Small intestine (tissue), 7 donors: ENCODE data around the gene USP27X. TPM values are rescaled to one million over a fixed set of nuclear protein-coding genes. Genes with fewer than 3 reads are reported as not detected.

ENCODE experiments used
- DNase-seq, 2 donors: peaks; one replicate each; pipeline versions ENCODE4 v3.0.0 to v3.0.0-alpha.2; 2013
- FAIRE-seq: peaks from 2 replicates; lab custom pipeline; 2012; peaks lifted over from hg19 to GRCh38; lab: Jason Lieb, UNC
- H3K27ac ChIP-seq, 3 donors: one replicate each; pipeline ENCODE4 v1.5.1; 2013; ENCODE audit warnings: low read length in 2 of 3, mild to moderate bottlenecking in 2 of 3, control low read depth in 1 of 3, inconsistent platforms in 1 of 3, low read depth in 1 of 3, moderate library complexity in 1 of 3
- H3K27me3 ChIP-seq, 3 donors: one replicate each; pipeline ENCODE4 v1.6.1; 2013; ENCODE audit warnings: low read length in 3 of 3, inconsistent platforms in 1 of 3; ENCODE audit not compliant: control insufficient read depth in 3 of 3, insufficient read depth in 3 of 3
- H3K36me3 ChIP-seq, 3 donors: one replicate each; pipeline ENCODE4 v1.6.1; 2013; ENCODE audit warnings: low read length in 3 of 3, inconsistent platforms in 1 of 3, low read depth in 1 of 3, mild to moderate bottlenecking in 1 of 3, moderate library complexity in 1 of 3; ENCODE audit not compliant: control insufficient read depth in 3 of 3, insufficient read depth in 2 of 3
- H3K4me1 ChIP-seq, 3 donors: one replicate each; pipeline ENCODE4 v1.6.1; 2013; ENCODE audit warnings: low read length in 2 of 3, inconsistent platforms in 1 of 3, low read depth in 1 of 3, mild to moderate bottlenecking in 1 of 3, moderate library complexity in 1 of 3; ENCODE audit not compliant: control insufficient read depth in 3 of 3, insufficient read depth in 2 of 3
- H3K4me3 ChIP-seq, 3 donors: one replicate each; pipeline ENCODE4 v1.5.1; 2013; ENCODE audit warnings: low read length in 3 of 3, control low read depth in 1 of 3, inconsistent platforms in 1 of 3, low read depth in 1 of 3, mild to moderate bottlenecking in 1 of 3, moderate library complexity in 1 of 3
- H3K9me3 ChIP-seq, 2 donors: one replicate each; pipeline ENCODE4 v1.6.1; 2013; ENCODE audit warnings: low read depth in 1 of 2, low read length in 1 of 2; ENCODE audit not compliant: control insufficient read depth in 2 of 2, insufficient read depth in 1 of 2
- WGBS, 3 donors: extraction: QIAGEN DNeasy Blood & Tissue Kit; methylation state at CpG; one replicate each; pipeline ENCODE4 v1.1.7; 2013; 5-methylcytosine and 5-hydroxymethylcytosine counted together
- polyA plus RNA-seq, 4 donors: library from polyadenylated mRNA; stranded (reverse) in 3 of 4; unstranded in 1 of 4; fragments of 200-250 nt in 3 of 4; fragments of 120-200 nt in 1 of 4; gene quantifications; one replicate each; pipeline versions ENCODE4 v1.2.1 to v1.2.3, GENCODE V29; 2013
- donor health status: healthy with polysubstance abuse.
- donor health status: control.
- donor health status: control.
- donor health status: Bipolar disorder and iron deficiency.
- donor health status: healthy.

USP27X gene
- polyA plus RNA-seq, 4 donors = 0.45 to 7.1 (median 1.5) TPM

DNA sequence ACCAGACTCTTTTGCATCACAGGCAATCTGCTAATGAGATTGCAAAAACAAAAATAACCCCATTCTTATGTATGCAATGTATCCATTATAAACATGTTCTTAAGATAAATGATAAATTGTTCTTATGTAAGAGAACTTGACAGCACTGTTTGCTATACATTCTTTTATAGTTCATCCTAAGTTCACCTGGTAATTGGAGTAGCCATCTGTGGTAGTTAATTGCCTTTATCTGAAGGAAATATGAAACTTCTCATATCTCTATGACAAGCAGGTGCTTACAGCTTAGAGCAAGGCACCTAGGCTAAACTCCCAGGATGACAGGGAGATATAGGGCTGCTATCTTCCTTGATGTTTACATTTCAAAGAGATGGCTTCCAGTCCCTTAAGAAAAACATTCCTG, 21.8 kb downstream of the USP27X start:
- no peaks in the 10 kb centered on the region for H3K27me3 ChIP-seq
- no peaks in the 10 kb centered on the region for H3K4me1 ChIP-seq
- H3K36me3 ChIP-seq = no peaks in the 10 kb centered on the region
- H3K9me3 ChIP-seq = peaks cover 0 to 10% of the 10 kb centered on the region in 2 donors
- no peak for FAIRE-seq
- no peak overlapping the region for H3K27ac ChIP-seq
- no peak overlapping the region for H3K4me3 ChIP-seq
- DNase-seq = peak; percentile 25 to 38

GRCh38 chrX:49910344-49910743, 31.1 kb downstream of the USP27X start:
- H3K36me3 ChIP-seq = no peaks in the 10 kb centered on the region
- 35 to 37% (median 35%) methylated on average over 3 of the region's 3 CpGs for WGBS, 3 donors
- no peaks in the 10 kb centered on the region for H3K27me3 ChIP-seq
- FAIRE-seq = no peak
- no peaks in the 10 kb centered on the region for H3K4me1 ChIP-seq
- H3K4me3 ChIP-seq = no peak overlapping the region
- no peaks in the 10 kb centered on the region for H3K9me3 ChIP-seq
- no peak overlapping the region for H3K27ac ChIP-seq
- no peak for DNase-seq

- FAIRE-seq (no peak), DNase-seq (no peak)
- no peaks in the 10 kb centered on the region for H3K4me1 ChIP-seq
- no peaks in the 10 kb centered on the region for H3K27me3 ChIP-seq
- WGBS, 3 donors = 56 to 90% (median 89%) methylated on average over 3 of the region's 3 CpGs
- H3K9me3 ChIP-seq = no peaks in the 10 kb centered on the region
- H3K27ac ChIP-seq = no peak overlapping the region
- H3K36me3 ChIP-seq = no peaks in the 10 kb centered on the region
- H3K4me3 ChIP-seq = no peak overlapping the region
Measured at GRCh38 chrX:49912086-49912485, 32.8 kb downstream of the USP27X start.

GRCh38 chrX:49912861-49913260, 33.6 kb downstream of the USP27X start:
- H3K27ac ChIP-seq = peak overlapping the region in 1 of 3 donors; percentile 28
- no peaks in the 10 kb centered on the region for H3K9me3 ChIP-seq
- no peaks in the 10 kb centered on the region for H3K36me3 ChIP-seq
- no peaks in the 10 kb centered on the region for H3K27me3 ChIP-seq
- DNase-seq (peak in 1 of 2 donors; percentile 49), FAIRE-seq (no peak)
- H3K4me1 ChIP-seq = no peaks in the 10 kb centered on the region
- WGBS, 3 donors = 51 to 61% (median 52%) methylated on average over 3 of the region's 3 CpGs
- no peak overlapping the region for H3K4me3 ChIP-seq

DNA sequence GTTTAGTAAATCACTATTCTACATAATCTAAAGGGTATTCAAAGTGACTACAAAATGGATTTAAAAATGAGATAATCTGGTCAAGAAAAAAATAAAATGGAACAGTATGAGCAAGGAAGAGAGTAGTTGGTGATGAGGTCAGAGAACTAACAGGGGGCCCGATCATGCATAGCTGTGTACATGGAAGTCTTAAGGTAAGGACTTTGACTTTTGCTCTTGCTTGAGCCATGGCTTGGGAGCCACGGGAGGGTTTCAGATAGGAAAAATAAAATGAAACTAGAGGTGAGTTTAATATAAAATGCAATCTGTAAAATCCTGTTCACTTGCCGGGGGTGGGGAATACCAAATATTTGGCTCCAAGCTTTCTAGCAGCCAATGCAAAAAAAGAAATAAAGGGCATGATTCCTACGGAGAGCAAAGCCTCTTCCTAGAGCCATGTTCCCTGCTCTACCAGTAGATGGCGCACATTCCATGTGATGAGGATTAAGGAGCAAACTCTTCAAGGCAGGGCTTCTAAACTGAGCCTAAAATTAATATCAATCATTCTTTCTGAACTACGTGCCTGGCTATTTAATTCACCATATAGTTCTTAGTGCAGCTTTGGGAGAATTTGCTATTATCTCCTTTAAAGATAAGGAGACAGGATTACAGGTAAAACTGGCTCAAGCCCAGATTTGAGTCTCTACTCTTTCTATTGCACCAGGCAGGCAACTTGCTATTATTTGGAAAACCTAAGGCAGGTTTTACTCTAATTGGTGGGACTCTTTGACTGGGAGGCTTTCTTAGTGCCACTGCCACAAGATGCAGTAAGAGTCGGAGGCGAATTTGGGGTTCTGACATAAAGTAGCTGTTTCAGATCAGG, 36.3 kb downstream of the USP27X start:
- no peak for FAIRE-seq
- no peak overlapping the region for H3K27ac ChIP-seq
- peak; percentile 54 to 64 for DNase-seq
- H3K4me1 ChIP-seq = no peaks in the 10 kb centered on the region
- no peaks in the 10 kb centered on the region for H3K27me3 ChIP-seq
- WGBS, 3 donors = 26 to 30% (median 27%) methylated on average over 8 of the region's 8 CpGs
- H3K9me3 ChIP-seq = no peaks in the 10 kb centered on the region
- H3K36me3 ChIP-seq = no peaks in the 10 kb centered on the region
- no peak overlapping the region for H3K4me3 ChIP-seq

DNA sequence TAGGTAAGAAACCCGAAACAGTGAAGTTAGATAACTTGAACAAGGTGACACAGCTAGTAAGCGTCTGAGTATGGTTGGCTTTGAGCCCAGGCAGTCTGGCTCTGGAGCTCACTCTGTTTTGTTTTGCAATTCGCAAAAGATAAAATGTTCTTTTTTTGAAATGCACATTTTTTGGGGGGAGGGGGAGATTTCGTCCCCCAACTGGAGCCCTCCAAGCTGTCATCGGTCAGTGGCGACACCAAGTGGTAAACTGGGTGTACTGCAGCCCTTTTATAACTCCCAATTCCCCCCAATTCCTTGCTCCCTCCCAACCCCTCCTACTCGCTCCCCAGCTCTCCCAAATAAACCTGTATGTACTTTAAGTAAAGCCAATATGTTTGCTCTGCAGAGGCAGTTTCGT, 40.3 kb downstream of the USP27X start:
- no peaks in the 10 kb centered on the region for H3K9me3 ChIP-seq
- H3K27ac ChIP-seq = no peak overlapping the region
- peaks cover 0 to 6% (median 0%) of the 10 kb centered on the region in 3 donors for H3K4me1 ChIP-seq
- no peaks in the 10 kb centered on the region for H3K27me3 ChIP-seq
- whole genome bisulfite sequencing, 3 donors = 13 to 23% (median 21%) methylated on average over 8 of the region's 8 CpGs
- FAIRE-seq (no peak), DNase-seq (peak in 1 of 2 donors; percentile 33)
- no peak overlapping the region for H3K4me3 ChIP-seq
- H3K36me3 ChIP-seq = no peaks in the 10 kb centered on the region

DNA sequence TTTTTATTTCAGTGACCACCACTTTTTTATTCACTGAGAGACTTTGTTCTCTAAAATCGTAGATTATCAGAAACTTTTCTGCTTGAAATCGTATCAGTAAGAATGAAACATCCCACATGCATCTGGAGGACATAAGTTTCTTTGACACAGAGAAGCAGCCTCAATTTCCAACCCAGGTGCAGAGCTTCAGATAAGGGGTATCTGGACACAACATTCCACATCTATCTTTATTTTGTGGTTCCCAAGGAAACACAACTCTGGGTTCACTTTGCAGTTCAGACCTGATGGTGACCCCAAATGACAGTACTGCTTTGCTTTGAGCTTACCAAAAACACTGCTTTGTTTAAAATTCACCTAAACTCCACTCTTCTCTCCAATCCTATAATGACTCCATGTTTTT, 41.8 kb downstream of the USP27X start:
- Histone ChIP-seq H3K36me3 (peaks cover 0 to 3% (median 0%) of the 10 kb centered on the region in 3 donors), H3K27ac (peak overlapping the region in 1 of 3 donors; percentile 89), H3K27me3 (no peaks in the 10 kb centered on the region), H3K4me3 (no peak overlapping the region), H3K9me3 (no peaks in the 10 kb centered on the region), H3K4me1 (peaks cover 0 to 6% (median 0%) of the 10 kb centered on the region in 3 donors)
- 58 to 76% (median 63%) methylated on average over 2 of the region's 2 CpGs for WGBS, 3 donors
- FAIRE-seq = no peak
- DNase-seq = no peak

DNA sequence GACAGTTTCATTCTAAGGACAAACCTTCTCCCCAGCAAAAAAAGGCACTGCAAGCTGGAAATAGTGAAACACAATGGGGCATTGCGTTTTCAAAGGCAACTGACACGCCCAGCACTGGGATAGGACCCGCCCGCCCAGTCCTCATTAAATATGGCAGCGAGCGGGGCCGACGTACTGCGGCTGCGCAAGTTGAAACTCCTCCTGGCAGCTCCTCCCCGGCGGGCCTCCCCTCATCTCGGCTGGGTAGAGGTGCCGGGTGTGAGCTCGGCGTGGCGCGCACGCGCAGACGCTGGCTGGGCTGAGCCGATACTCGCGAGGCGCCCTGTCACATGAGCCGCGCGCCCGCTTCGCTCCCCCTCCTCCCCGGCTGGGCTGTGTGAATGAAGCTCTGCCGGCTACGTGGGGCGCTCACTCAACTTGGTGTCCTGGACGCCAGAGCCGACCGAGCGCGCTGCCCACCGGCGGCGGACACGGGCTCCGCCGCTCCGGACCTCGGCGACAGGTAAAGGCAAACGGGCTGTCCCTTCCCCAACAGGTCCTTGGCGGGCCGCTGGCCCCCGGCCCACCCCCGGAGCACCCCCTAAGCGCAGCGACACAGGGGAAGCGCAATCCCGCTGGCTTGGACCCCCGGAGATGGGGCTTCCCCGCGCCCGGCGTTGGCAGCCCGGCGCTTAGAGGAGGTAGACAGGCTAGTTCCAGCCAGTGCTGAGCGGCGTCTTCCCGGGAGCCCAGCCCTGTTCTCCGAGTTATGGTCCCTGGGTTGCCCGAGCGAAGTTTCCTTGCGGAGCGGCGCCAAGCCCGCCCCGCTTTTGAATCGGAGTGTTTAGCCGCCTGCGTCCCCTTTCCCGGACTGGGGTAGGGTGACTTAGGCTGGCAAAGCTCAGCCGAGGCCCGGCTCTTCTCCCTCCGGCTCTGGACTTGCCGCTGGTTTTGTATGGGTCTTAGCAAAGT, 43.3 kb downstream of the USP27X start, which contains the start of gene CLCN5:
CLCN5 (plus strand) TSS at position 306 of the 951 bp plus-strand sequence. CDS start 2,703 bp downstream, outside the sequence.
- FAIRE-seq = no peak

More for the DNA sequence above, 43.3 kb downstream of the USP27X start, which contains the start of gene CLCN5:
- Histone ChIP-seq H3K4me3 (peak within 1 kb of the TSS; percentile 56 to 86 (median 62)), H3K4me1 (peaks cover 0 to 6% (median 0%) of the 10 kb centered on the region in 3 donors), H3K36me3 (peaks cover 0 to 3% (median 0%) of the 10 kb centered on the region in 3 donors), H3K9me3 (no peaks in the 10 kb centered on the region), H3K27ac (peak within 1 kb of the TSS; percentile 1 to 89 (median 45)), H3K27me3 (no peaks in the 10 kb centered on the region)
- peak; percentile 93 to 96 for DNase-seq
- 0 to 38% (median 12%) methylated on average over 38 to 83 of the region's 83 CpGs for WGBS, 3 donors
